ENCODE data around the gene GOSR1.

The GOSR1 gene

GRCh38 chr17:30477083-30477773 is at the start of gene GOSR1:
Gene GOSR1 (plus strand): TSS chr17:30477408. CDS start chr17:30477434, 26 bp downstream.
- H3K4me1 ChIP-seq (ENCODE audit: control insufficient read depth in 1 of 2, insufficient read depth in 1 of 2, low read depth in 1 of 2, low read length in 1 of 2) = peaks cover 12 to 15% of the 10 kb centered on the region in 2 experiments
- peak within 1 kb of the TSS; percentile 88 to 90 for H3K4me3 ChIP-seq (ENCODE audit: low read depth in 1 of 2, low read length in 1 of 2)
- TF ChIP-seq CTCF (IDR thresholded peaks at IDR 0.05) = peak; percentile 85
- H3K27ac ChIP-seq = peak within 1 kb of the TSS; percentile 91
- H3K36me3 ChIP-seq = peaks cover 25% of the 10 kb centered on the region
- H3K9me3 ChIP-seq = no peaks in the 10 kb centered on the region
- H3K27me3 ChIP-seq = peaks cover 8% of the 10 kb centered on the region

GRCh38 chr17:30427611-30428010 is 49.6 kb upstream of the GOSR1 start:
- TF ChIP-seq CTCF (IDR thresholded peaks at IDR 0.05) = no peak
- H3K4me3 ChIP-seq (ENCODE audit: low read depth in 1 of 2, low read length in 1 of 2) = no peak overlapping the region
- H3K27me3 ChIP-seq = no peaks in the 10 kb centered on the region
- no peak overlapping the region for H3K27ac ChIP-seq
- H3K36me3 ChIP-seq = peaks cover 89% of the 10 kb centered on the region
- no peaks in the 10 kb centered on the region for H3K9me3 ChIP-seq
- peaks cover 4 to 8% of the 10 kb centered on the region in 2 experiments for H3K4me1 ChIP-seq (ENCODE audit: control insufficient read depth in 1 of 2, insufficient read depth in 1 of 2, low read depth in 1 of 2, low read length in 1 of 2)

- TF ChIP-seq CTCF (IDR thresholded peaks at IDR 0.05) = no peak
- Histone ChIP-seq H3K4me3 (ENCODE audit: low read depth in 1 of 2, low read length in 1 of 2) (no peak overlapping the region), H3K27ac (no peak overlapping the region), H3K9me3 (no peaks in the 10 kb centered on the region), H3K27me3 (no peaks in the 10 kb centered on the region), H3K36me3 (peaks cover 86% of the 10 kb centered on the region), H3K4me1 (ENCODE audit: control insufficient read depth in 1 of 2, insufficient read depth in 1 of 2, low read depth in 1 of 2, low read length in 1 of 2) (peaks cover 0 to 6% of the 10 kb centered on the region in 2 experiments)
Measured at GRCh38 chr17:30429155-30429554, 48.1 kb upstream of the GOSR1 start.

GRCh38 chr17:30433514-30433913 is 43.7 kb upstream of the GOSR1 start:
- Histone ChIP-seq H3K4me1 (ENCODE audit: control insufficient read depth in 1 of 2, insufficient read depth in 1 of 2, low read depth in 1 of 2, low read length in 1 of 2) (peaks cover 0 to 6% of the 10 kb centered on the region in 2 experiments), H3K36me3 (peaks cover 71% of the 10 kb centered on the region), H3K27me3 (no peaks in the 10 kb centered on the region), H3K9me3 (no peaks in the 10 kb centered on the region), H3K4me3 (ENCODE audit: low read depth in 1 of 2, low read length in 1 of 2) (no peak overlapping the region), H3K27ac (no peak overlapping the region)
- no peak for TF ChIP-seq CTCF (IDR thresholded peaks at IDR 0.05)

- Histone ChIP-seq H3K36me3 (peaks cover 46% of the 10 kb centered on the region), H3K4me1 (ENCODE audit: control insufficient read depth in 1 of 2, insufficient read depth in 1 of 2, low read depth in 1 of 2, low read length in 1 of 2) (peaks cover 0 to 6% of the 10 kb centered on the region in 2 experiments), H3K27me3 (no peaks in the 10 kb centered on the region), H3K9me3 (no peaks in the 10 kb centered on the region), H3K4me3 (ENCODE audit: low read depth in 1 of 2, low read length in 1 of 2) (no peak overlapping the region), H3K27ac (no peak overlapping the region)
- TF ChIP-seq CTCF (IDR thresholded peaks at IDR 0.05) = no peak
Measured at GRCh38 chr17:30436729-30437128, 40.5 kb upstream of the GOSR1 start.

All from neutrophil (primary cell).